SK-N-SH (cell line): ENCODE data around the gene CLASP1. TPM values are rescaled to one million over a fixed set of nuclear protein-coding genes. Genes with fewer than 3 reads are reported as not detected.

Experiments used
- CTCF ChIA-PET: fragments of 300-600, 350-600 bp; formaldehyde crosslinking; extraction: SDS; loops from one replicate; lab custom pipeline; 2021; lab: Yijun Ruan, JAX
- POLR2A ChIA-PET: fragments of 350-600 bp; sonication (Branson Sonifier 250); formaldehyde crosslinking; extraction: SDS; loops from one replicate; lab custom pipeline; 2020; ENCODE audit warnings: antibody characterized with exemption, inconsistent platforms; lab: Yijun Ruan, JAX
- DNase-seq: peaks from one replicate; pipeline ENCODE4 v3.0.0; 2012
- H2AFZ ChIP-seq: fragments of 200-600 bp; sonication (generic); 2 replicates; pipeline ENCODE4 v1.8.1; 2016; ENCODE audit warnings: antibody characterized with exemption, mild to moderate bottlenecking, low read depth
- H3F3A ChIP-seq: fragments of 200-600 bp; sonication (generic); replicated peaks from 2 replicates; pipeline ENCODE3; 2016; ENCODE audit warnings: antibody characterized with exemption, mild to moderate bottlenecking; ENCODE audit not compliant: insufficient read depth
- H3K27ac ChIP-seq, 2 experiments: fragments of 200-500 bp in 1 of 2; fragments of 200-600 bp in 1 of 2; sonication (Bioruptor generic) in 1 of 2; sonication (generic), shearing (Covaris generic) in 1 of 2; 2 replicates each; pipeline versions ENCODE4 v1.5.1 to v1.6.1; 2014 to 2016; ENCODE audit warnings: low read depth in 2 of 2, inconsistent platforms in 1 of 2, low read length in 1 of 2, mild to moderate bottlenecking in 1 of 2, mixed read lengths in 1 of 2
- H3K27me3 ChIP-seq: fragments of 200-600 bp; sonication (generic), shearing (Covaris generic); 2 replicates; pipeline ENCODE4 v1.6.1; 2016; ENCODE audit warnings: mixed run types; ENCODE audit not compliant: insufficient read depth
- H3K36me3 ChIP-seq, 2 experiments: fragments of 200-500 bp in 1 of 2; fragments of 200-600 bp in 1 of 2; sonication (Bioruptor generic) in 1 of 2; sonication (generic) in 1 of 2; replicated peaks in 1 of 2; 2 replicates each; pipeline versions ENCODE3 to v1.5.1; 2014 to 2016; ENCODE audit warnings: low read length in 1 of 2, mild to moderate bottlenecking in 1 of 2; ENCODE audit not compliant: insufficient read depth in 2 of 2, control insufficient read depth in 1 of 2
- H3K4me1 ChIP-seq, 2 experiments: fragments of 200-500 bp in 1 of 2; fragments of 200-600 bp in 1 of 2; sonication (Bioruptor generic) in 1 of 2; sonication (generic), shearing (Covaris generic) in 1 of 2; 2 replicates each; pipeline versions ENCODE4 v1.5.1 to v1.6.1; 2014 to 2016; ENCODE audit warnings: low read depth in 1 of 2, low read length in 1 of 2, mixed run types in 1 of 2; ENCODE audit not compliant: insufficient read depth in 2 of 2, control insufficient read depth in 1 of 2
- H3K4me2 ChIP-seq: fragments of 200-600 bp; sonication (generic), shearing (Covaris generic); 2 replicates; pipeline ENCODE4 v1.6.1; 2017; ENCODE audit warnings: mixed run types
- H3K4me3 ChIP-seq, 2 experiments: fragments of 200-500 bp in 1 of 2; fragments of 200-600 bp in 1 of 2; sonication (Bioruptor generic) in 1 of 2; sonication (generic), shearing (Covaris generic) in 1 of 2; 2 replicates each; pipeline versions ENCODE4 v1.5.1 to v1.8.1; 2014 to 2016; ENCODE audit warnings: low read depth in 2 of 2, inconsistent platforms in 1 of 2, low read length in 1 of 2, mild to moderate bottlenecking in 1 of 2, mixed read lengths in 1 of 2, moderate library complexity in 1 of 2
- H3K79me2 ChIP-seq: fragments of 200-600 bp; sonication (generic); 2 replicates; pipeline ENCODE4 v1.8.1; 2017; ENCODE audit warnings: mild to moderate bottlenecking; ENCODE audit not compliant: insufficient read depth
- H3K9ac ChIP-seq: fragments of 200-600 bp; sonication (generic); 2 replicates; pipeline ENCODE4 v1.6.1; 2017; ENCODE audit warnings: mixed run types
- H3K9me2 ChIP-seq: fragments of 200-600 bp; sonication (generic); 2 replicates; pipeline ENCODE4 v1.6.1; 2017; ENCODE audit warnings: mixed run types
- H3K9me3 ChIP-seq: fragments of 200-600 bp; sonication (generic); 2 replicates; pipeline ENCODE4 v1.6.1; 2017; ENCODE audit warnings: mixed run types, mild to moderate bottlenecking, moderate library complexity
- H4K20me1 ChIP-seq: fragments of 200-600 bp; sonication (generic); 2 replicates; pipeline ENCODE4 v1.6.1; 2017; ENCODE audit warnings: mild to moderate bottlenecking, mixed run types; ENCODE audit not compliant: insufficient read depth
- FOXM1 ChIP-seq: IDR thresholded peaks from 2 replicates; pipeline ENCODE4 v1.4.0; 2012; ENCODE audit warnings: low read depth, mild to moderate bottlenecking
- GABPA ChIP-seq: IDR thresholded peaks from 2 replicates; pipeline ENCODE4 v1.4.0; 2012; ENCODE audit warnings: low read depth, mild to moderate bottlenecking
- IRF3 ChIP-seq: fragments of 150-350 bp; IDR thresholded peaks from 2 replicates; pipeline ENCODE4 v1.6.1; 2016; ENCODE audit warnings: mild to moderate bottlenecking, low read depth, low read length
- JUND ChIP-seq: IDR thresholded peaks from 2 replicates; pipeline ENCODE4 v1.4.0; 2012
- MAX ChIP-seq: IDR thresholded peaks from 2 replicates; pipeline ENCODE4 v1.4.0; 2012; ENCODE audit warnings: low read depth
- MXI1 ChIP-seq: IDR thresholded peaks from 2 replicates; pipeline ENCODE4 v1.6.1; 2012; ENCODE audit warnings: mild to moderate bottlenecking, low read depth, low read length, improper control_type of control experiment
- NRF1 ChIP-seq: IDR thresholded peaks from 2 replicates; pipeline ENCODE4 v1.6.1; 2012; ENCODE audit warnings: low read depth, mild to moderate bottlenecking, low read length
- RAD21 ChIP-seq: IDR thresholded peaks from 2 replicates; pipeline ENCODE4 v1.6.1; 2012; ENCODE audit warnings: mild to moderate bottlenecking, low read length
- RFX5 ChIP-seq: IDR thresholded peaks from 2 replicates; pipeline ENCODE4 v1.6.1; 2012; ENCODE audit warnings: mild to moderate bottlenecking, improper control_type of control experiment, low read length
- SMC3 ChIP-seq: IDR thresholded peaks from 2 replicates; pipeline ENCODE4 v1.6.1; 2012; ENCODE audit warnings: low read depth, low read length, improper control_type of control experiment
- TAF1 ChIP-seq: IDR thresholded peaks from 2 replicates; pipeline ENCODE4 v1.6.1; 2012; ENCODE audit warnings: low read depth, mild to moderate bottlenecking, low read length, moderate library complexity, borderline replicate concordance
- USF1 ChIP-seq: IDR thresholded peaks from 2 replicates; pipeline ENCODE4 v1.4.0; 2012; ENCODE audit warnings: low read depth, borderline replicate concordance
- WGBS: methylation state at CpG from one replicate; pipeline ENCODE4 v1.1.6; 2017; ENCODE audit warnings: low lambda C conversion rate; 5-methylcytosine and 5-hydroxymethylcytosine counted together
- polyA plus RNA-seq, 3 experiments: library from polyadenylated mRNA; depleted of rRNA; stranded (reverse); fragments of >200 nt; gene quantifications; 2 replicates each; pipeline ENCODE4 v1.2.3, GENCODE V29; 2012

The CLASP1 gene
- polyA plus RNA-seq, 1 of the 3 experiments (the other 2 are of a cell fraction) = 4.9 TPM

GRCh38 chr2:121532347-121532766, 116.9 kb downstream of the CLASP1 start (continued):
- TF ChIP-seq IRF3 = no peak
- TF ChIP-seq, all 33 proteins: peak for 0

GRCh38 chr2:121530212-121530705, 119.0 kb downstream of the CLASP1 start:
- no peaks in the 10 kb centered on the region for H3K9me3 ChIP-seq
- peaks cover 25% of the 10 kb centered on the region for H3F3A ChIP-seq
- peaks cover 19 to 28% of the 10 kb centered on the region in 2 experiments; a peak in 3 of 4 replicates for H3K4me1 ChIP-seq
- ChIA-PET CTCF (interaction anchor here (0.6 to 3.2 kb wide), 33 partner anchors 9 to 775 kb away, joined by 3 to 19 read pairs (median 4); no protein-coding TSS in a partner anchor), POLR2A (interaction anchor here (0.6 to 2.9 kb wide), 24 partner anchors 10 to 915 kb away, joined by 3 to 38 read pairs (median 5); partner anchors contain the start of genes CLASP1 and NIFK)
- DNase-seq = peak; percentile 87
- peak overlapping the region; percentile 76 for H3K4me2 ChIP-seq
- peak overlapping the region; percentile 95 to 100 for H3K27ac ChIP-seq
- H2AFZ ChIP-seq = peak overlapping the region; percentile 72; the same call in 1 of the 2 replicates
- peak overlapping the region; percentile 85 for H3K9ac ChIP-seq
- peaks cover 16% of the 10 kb centered on the region for H4K20me1 ChIP-seq
- 2% methylated on average over 35 of the region's 46 CpGs for WGBS
- TF ChIP-seq MXI1 = peak; percentile 67
- no peak for TF ChIP-seq JUND
- TF ChIP-seq NRF1 = no peak
- TF ChIP-seq TAF1 = peak; percentile 31; the same call in 1 of the 2 replicates
- no peak for TF ChIP-seq RFX5
- TF ChIP-seq MAX = peak; percentile 43; the same call in 1 of the 2 replicates
- peak; percentile 60 for TF ChIP-seq GABPA
- TF ChIP-seq, all 33 proteins: peak for 4
- Histone ChIP-seq H3K36me3 (peaks cover 13 to 28% of the 10 kb centered on the region in 2 experiments), H3K4me3 (peak overlapping the region; percentile 81 to 83), H3K27me3 (no peaks in the 10 kb centered on the region), H3K9me2 (no peaks in the 10 kb centered on the region), H3K79me2 (peaks cover 61% of the 10 kb centered on the region)

- 14% methylated on average over 18 of the region's 19 CpGs for WGBS
- peaks cover 19 to 30% of the 10 kb centered on the region in 2 experiments; a peak in 3 of 4 replicates for H3K4me1 ChIP-seq
- ChIA-PET POLR2A (interaction anchor here (1.0 to 2.9 kb wide), 8 partner anchors 11 to 454 kb away, joined by 3 to 38 read pairs (median 6); partner anchors contain the start of gene CLASP1), CTCF (interaction anchor here (0.9 to 3.1 kb wide), 13 partner anchors 9 to 435 kb away, joined by 3 to 19 read pairs (median 4); no protein-coding TSS in a partner anchor)
- H3K27me3 ChIP-seq = no peaks in the 10 kb centered on the region
- H3K27ac ChIP-seq = peak overlapping the region; percentile 95 to 100
- peaks cover 16% of the 10 kb centered on the region for H4K20me1 ChIP-seq
- H3F3A ChIP-seq = peaks cover 25% of the 10 kb centered on the region
- H3K9ac ChIP-seq = peak overlapping the region; percentile 85
- peak; percentile 91 for DNase-seq
- no peaks in the 10 kb centered on the region for H3K9me3 ChIP-seq
- peaks cover 60% of the 10 kb centered on the region for H3K79me2 ChIP-seq
- TF ChIP-seq RAD21 = peak; percentile 29
- TF ChIP-seq MAX = no peak
- TF ChIP-seq FOXM1 = no peak
- 0 out of 2 replicates have a peak, but pooled peaks have one; percentile 2 for TF ChIP-seq SMC3
- no peak for TF ChIP-seq USF1
- H2AFZ ChIP-seq = peak overlapping the region; percentile 72; the same call in 1 of the 2 replicates
- peaks cover 13 to 32% of the 10 kb centered on the region in 2 experiments for H3K36me3 ChIP-seq
- H3K9me2 ChIP-seq = no peaks in the 10 kb centered on the region
- peak overlapping the region; percentile 81 to 83 for H3K4me3 ChIP-seq
- peak overlapping the region; percentile 76 for H3K4me2 ChIP-seq
These were observed 119.6 kb downstream of the CLASP1 start for GRCh38 chr2:121529439-121530211.
